GM19023 (cell line): ENCODE measurements around the gene CRYBB3.
"Not testable (repeated sequence)": the region's sequence is repeated elsewhere in the genome, so short reads cannot be mapped to it uniquely, and the experiment has no call there.

Experiments
- ATAC-seq: cut with Tn5 transposase; IDR thresholded peaks from one replicate; pipeline ENCODE4 v1.9.1; 2021; ENCODE audit warnings: mild to moderate bottlenecking, moderate library complexity; ENCODE audit not compliant: unreplicated experiment

The CRYBB3 gene

DNA sequence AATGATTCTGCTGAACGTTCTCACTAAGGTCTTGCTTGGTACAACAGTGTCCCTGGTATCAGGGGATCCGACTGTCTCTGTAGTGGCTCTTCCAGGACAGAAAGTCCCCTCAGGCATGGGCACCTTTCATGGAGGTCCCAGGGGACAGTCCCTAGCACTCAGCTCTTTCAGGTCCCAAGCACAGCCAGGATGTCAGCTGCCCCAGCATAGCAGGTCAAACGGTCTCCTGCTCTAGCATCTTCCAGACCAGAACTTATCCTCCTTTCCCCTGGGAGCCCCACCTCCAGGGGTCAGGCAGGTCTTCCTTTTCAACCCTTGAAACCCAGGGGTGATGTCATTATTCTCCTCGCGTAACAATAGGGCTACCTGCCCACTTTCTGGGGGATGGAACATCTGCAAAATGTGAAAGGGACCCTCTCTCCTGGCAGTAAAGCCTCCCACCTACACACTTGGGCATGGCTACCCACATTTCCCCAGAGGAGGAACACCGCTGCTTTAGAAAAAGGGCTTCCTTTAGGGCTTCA lies 24.7 kb upstream of the CRYBB3 start:
- no peak for ATAC-seq

DNA sequence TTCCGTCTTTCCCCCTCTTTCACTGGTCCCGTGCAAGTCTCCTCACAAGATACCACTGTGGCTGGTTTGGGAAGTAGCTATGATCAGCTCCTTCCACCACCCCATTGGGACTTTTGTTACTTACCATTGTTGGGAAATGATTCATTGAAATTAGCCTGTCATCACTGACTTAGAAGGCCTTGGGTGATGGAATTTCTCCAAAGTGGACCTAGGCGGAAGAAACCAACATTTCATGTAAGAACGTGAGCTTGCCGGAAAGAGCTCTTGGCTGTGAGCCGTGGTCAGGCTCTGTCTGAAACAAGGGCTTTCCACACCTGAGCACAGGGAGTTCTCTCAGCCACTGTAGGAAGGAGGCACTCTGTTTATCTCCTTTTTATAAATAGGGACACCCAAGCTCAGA lies 23.5 kb upstream of the CRYBB3 start:
- no peak for ATAC-seq

DNA sequence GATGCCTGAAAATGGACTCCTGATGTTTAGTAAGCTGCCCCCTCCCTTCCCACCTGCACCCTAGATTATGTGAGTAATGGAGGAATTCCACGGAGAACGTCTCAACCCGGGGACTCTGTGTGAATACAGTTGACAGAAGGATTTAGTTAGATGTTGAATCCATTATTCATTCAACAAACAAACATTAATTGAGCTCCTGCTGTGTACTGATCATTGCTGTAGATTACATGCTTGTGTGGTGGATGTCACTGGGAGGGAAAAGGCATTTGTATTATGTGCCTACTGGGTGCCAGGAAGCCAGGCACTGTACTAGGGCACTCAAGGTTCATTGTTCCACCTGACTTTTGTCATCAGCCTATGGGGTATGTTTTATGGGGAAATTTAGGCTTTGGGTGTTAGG lies 22.9 kb upstream of the CRYBB3 start:
- no peak for ATAC-seq

DNA sequence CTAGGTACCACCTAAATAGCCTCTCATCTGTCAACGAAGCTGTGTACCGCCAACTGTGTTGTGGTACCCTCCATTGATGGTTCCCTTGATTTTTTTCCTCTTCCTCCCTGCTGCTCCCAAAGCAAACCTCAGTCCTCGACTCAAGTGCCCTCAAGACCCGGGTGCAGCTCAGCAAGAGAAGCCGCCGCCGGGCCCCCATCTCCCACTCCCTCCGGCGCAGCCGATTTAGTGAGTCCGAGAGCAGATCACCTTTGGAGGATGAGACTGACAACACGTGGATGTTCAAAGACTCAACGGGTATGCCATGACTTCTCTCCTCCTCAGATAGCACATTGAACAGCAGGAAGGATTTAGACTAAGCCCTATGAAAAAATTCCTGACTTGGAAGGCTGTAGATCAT lies 22.4 kb upstream of the CRYBB3 start:
- no peak for ATAC-seq

DNA sequence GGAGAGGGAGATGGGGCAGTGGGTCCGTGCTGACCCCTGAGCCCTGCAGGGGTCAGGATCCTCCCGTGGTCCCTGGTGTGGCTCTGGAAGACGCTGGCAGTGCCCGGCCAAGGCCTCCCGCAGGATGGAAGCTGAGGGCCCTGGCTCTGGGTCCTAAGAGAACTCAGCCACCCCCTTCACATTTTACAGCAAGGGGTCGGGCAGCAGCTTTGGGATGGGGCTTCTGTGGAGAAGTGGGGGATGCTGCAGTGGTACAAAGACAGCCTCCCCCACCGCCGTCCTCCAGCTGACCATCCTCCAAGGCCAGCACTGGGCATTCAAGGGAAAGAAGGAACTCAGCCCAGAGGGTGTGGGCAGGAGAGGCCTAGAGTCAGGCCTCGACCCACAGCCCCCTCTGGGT lies 21.8 kb upstream of the CRYBB3 start:
- ATAC-seq = no peak

DNA sequence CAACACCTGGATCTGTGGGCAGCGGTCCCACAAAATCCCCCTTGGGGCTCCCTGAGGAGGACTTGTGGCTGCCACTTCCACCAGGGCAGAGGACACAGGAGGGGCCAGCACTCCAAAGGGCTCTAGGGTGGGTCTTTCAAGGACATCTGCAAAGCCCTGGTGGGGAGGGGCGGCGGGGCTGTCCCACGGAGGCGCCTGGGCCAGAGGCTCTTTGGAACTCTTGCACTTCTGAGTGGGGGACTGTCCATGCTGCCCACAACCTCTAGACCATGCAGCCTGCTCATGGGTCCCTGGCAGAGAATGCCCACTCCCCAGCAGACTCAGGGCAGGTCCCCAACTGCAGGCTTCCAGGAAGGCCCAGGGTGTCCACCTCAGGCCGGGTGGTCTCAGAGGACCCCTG lies 21.3 kb upstream of the CRYBB3 start:
- ATAC-seq = not testable (repeated sequence)

DNA sequence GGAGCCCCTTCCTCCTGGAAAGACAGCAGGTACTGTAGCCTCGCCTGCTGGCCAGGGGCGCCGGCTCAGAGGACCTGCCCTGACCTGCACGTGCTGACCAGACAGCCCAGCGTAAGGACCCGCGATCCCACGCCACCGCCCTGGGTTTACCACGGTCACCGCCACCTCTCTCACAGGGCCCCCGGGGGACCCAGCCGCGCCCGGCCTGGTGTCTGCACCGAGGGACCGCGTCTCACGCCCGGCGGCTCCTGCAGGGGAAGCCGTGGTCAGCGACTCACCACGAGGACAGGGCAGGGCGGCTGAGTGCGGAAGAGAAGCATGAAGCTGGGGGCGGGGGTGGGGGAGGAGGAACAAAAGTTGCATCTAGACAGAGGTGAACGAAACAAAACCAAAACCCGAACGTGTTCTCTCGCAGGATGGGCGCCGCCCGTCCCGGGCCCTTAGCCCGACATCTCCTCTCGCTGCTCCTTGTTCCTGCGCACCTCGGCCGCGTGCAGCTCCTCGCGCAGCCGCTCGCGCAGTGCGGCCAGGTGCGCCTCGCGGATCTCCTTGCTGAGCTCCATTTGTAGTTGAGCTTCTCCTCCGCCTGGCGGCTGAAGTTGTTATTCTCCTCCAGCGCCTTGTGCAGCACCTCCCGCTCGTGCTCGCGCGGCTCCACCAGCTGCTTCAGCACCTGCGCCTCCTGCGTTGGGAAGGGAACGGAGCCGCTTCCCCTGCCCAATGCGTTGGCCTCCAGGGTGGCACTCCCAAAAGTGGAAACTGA lies 20.6 kb upstream of the CRYBB3 start:
- ATAC-seq = not testable (repeated sequence)

DNA sequence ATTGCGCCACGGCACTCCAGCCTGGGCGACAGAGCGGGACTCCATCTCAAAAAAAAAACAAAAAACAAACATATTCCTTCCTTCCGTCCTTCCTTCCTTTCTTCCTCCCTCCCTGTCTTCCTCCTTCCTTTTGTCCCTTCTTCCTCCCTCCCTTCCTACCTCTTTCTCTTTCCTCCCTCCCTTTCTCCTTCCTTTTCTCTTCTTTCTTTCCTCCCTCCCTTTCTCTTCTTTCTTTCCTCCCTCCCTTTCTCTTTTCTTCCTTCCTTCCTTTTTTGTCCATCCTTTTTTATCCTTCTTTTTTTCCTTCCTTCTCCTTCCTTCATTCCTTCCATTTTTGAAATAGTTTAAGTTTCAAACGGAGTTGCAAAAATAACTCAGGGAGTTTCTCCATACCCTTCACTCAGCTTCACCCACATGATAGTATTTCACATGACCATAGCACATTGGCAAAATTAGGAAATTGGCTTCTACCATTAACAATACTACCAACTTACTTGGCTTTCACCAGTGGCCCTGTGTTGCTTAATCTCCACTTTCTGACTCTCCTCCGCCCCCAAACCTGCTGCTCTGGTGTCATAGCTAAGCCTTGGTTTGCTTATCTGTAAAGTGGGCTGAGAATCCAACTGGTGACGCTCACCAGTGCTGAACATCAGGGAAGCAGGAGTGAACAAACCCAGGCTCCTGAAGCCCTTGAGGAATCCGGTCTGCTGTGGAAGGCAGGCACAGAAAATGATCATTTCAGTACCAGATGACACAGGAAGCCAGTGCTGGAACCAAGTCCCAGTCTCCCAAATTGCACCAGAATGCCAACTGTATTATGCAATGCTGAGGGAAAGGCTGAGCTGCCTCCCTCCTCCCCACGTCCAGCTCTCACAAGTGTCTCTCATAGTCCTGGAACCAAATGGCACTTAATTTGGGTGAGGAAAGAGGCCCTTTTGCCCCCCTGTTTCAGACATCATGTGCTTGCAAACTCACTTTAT lies 17.2 kb upstream of the CRYBB3 start:
- ATAC-seq = no peak

DNA sequence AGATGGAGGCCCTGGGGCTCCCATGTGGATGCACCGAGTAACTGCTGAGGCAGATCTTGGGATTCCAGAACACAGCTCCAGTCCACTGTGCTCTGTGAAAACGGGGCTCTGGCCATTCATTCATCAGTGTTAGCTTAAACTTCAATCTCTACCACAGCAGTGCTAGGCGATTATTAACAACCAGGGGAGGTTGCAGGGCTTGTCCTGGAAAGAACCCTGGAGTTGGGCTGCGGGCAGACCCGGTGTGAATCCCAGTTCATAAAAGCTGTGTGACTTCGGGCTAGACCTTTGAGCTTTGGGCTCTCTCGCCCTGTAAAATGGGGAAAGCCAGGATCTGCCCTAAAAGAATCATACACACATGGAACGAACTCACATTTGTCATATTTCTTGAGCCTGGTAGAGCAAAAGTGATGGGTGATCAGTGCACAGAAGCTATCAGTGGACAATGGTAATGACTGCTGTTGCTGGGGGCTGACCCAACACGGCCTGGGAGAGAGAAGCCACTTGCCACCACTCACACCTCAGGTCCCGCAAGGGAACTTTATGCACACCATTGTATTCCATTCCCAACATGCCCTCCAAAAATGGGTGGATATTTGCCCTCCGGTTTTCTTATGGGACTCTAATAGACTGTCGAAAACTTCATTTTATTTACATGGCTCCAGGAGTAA lies 15.6 kb upstream of the CRYBB3 start:
- no peak for ATAC-seq

DNA sequence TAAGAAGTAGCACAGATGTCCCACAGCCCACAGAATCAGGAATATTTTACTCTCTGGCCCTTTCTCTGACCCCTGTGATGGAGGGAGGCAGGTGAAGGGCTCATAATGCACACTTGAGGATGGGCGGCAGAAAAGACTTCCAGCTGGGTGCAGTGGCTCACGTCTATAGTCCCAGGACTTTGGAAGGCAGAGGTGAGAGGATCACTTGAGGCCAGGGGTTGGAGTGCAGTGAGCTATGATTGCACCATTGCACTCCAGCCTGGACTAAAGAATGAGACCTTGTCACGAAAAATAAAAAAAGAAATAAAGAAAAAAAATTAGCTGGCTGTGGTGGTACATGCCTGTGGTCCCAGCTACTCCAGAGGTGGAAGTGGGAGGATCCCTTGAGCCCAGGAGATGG lies 13.5 kb upstream of the CRYBB3 start:
- ATAC-seq = no peak

DNA sequence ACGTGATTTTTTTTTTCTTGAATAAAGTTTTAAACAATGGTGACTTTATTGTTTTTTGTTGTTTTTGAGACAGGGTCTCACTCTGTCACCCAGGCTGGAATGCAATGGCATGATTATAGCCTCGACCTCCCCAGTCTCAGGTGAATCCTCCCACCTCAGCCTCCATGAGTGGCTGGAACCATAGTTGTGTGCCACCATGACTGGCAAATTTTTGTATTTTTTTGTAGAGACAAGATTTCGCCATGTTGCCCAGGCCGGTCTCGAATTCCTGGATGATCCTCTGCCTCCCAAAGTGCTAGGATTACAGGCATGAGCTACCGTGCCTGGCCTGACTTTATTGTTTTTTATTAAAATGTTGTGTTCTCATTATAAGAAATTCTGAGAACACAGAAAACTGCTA lies 12.2 kb upstream of the CRYBB3 start:
- no peak for ATAC-seq

DNA sequence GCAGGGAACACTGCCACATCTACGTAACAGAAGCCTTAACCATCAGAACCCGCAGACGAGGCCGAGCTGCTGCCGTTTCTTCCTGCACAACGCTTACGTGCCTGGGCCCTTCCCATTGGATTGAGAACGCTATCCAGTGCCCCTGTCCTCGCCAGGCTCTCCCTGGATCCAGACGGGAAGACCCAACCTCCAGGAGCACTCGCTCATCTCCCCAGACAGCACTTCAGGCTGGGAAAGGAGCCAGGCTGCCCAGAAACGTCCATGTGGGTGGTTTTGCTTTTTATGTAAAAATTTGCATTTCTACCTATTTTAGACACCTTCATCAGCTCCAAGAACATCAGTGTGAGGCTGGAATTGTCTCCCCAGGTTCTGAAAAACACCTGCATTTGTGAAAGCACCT lies 7.3 kb upstream of the CRYBB3 start:
- no peak for ATAC-seq

DNA sequence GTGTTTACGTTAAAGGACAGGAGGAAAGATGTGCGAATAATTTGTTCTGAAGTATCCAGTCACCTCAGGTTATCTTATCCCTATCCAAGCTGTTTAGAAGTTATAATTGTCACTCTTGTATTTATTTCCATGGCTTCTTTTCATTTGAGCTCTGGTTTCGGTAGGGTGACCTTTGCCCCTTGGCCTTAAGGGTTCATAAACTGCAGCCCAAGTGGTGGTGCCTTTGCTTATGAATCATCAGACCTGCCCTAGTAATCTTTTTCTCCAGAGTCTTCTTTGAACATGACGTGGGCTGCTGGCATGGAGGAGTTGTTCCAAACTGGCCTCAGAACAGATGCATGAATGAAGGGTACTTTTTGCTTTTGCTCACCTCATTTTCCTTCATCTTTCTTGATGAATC lies 6.5 kb upstream of the CRYBB3 start:
- ATAC-seq = no peak

DNA sequence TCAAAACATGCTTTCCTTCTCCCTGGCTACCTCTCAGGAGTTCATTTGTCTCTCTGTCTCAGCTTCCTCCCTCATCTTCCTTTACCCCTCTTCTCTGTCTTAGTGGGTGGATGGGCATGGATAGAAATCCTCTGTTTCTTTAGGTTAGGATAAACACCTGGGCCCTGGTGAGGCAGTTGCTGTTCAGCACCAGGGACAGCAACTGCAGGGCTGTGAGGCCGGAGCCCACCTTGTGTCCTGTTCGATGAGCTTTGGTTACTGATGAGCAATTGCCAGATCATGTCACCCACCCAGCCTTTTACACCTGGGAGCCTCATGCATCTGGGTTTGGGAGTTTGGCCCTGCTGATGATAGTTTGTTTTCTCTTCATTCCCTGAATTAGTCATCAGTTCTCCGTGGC lies 6.1 kb upstream of the CRYBB3 start:
- ATAC-seq = no peak

DNA sequence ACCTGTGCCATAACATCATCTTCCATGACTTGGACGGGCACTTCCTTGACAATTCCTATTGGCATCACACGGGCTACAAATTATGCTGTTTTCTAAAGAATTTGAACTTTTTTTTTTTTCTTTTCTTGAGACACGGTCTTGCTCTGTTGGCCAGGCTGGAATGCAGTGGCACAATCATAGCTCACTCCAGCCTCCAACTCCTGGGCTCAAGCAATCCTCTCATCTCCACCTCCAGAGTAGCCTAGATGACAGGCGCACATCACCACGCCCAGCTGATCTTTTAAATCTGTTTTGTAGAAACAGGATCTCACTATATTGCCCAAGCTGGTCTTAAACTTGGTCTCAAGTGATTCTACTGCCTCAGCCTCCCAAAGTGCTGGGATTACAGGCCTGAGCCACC lies 3.3 kb upstream of the CRYBB3 start:
- ATAC-seq = no peak

DNA sequence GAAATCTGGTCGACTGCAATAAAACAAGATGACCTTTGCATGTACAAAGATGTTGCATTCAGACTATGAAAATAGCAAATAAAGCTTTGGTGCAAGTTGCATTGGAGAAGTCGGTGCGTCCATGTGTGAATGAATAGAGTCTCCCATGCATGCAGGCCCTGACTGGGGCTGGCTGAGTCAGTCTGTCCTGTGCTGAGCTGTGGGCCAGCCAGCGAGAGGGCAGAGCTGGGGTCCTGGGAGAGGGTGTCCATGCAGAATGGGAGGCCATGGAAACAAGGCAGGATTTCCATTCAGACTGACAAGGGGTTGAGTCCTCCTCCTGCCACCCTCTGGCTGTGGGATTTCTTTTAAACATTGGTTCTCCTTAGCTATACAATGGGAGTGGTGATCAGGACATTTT lies 2.3 kb upstream of the CRYBB3 start:
- no peak for ATAC-seq

DNA sequence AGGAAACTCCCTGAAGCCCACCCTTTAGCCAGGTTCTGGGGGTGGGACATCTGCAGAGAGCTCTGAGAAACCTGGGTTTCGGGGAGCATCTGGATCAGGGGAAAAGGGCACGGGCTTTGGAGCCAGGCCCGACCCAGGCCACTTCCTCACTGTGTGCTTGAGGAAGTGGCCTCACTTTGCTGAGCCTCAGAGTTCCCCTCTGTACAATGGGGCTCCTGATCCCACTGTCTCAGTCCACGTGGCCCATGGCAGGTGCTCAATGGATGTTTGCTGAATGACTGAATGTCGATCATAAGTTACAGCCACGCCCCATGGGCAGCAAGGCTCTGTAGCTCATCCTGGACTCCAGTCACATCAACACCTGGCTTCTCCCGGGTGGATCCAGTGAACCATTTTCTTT lies 1.3 kb downstream of the CRYBB3 start:
- ATAC-seq = no peak

DNA sequence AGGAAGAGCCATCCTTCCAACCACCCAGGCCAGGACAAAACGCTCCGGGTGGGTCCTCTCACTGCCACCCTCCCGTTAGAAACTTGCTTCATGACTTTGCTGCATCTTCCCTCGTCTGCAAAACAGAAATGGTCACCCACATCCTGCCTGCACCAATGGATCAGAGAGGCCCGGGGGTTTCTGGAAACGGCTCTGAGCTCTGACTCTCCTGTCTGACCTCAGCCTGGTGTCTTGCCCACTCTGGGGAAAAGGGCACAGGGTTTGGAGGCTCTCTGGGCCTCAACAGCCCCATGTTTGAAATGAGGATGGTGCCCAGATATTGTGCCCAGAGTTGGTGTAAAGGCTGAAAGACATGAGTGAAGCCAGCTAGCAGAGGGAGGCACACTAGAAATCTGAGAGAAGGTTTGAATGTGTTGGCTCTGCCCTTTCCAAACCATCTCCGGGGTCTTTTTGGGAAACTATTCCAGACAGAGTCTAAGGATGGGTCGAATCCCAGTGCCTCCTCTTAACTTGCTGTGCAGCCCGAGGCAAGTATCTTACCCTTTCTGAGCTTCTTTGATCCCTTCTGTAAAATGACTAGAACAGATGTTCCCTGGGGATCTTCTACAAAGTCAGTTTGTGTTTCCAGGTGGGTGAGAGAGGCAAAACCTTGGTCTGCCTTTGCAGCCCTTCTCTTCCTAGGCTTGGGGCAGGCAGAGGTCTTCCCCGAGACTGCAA lies 2.1 kb downstream of the CRYBB3 start:
- ATAC-seq = no peak

DNA sequence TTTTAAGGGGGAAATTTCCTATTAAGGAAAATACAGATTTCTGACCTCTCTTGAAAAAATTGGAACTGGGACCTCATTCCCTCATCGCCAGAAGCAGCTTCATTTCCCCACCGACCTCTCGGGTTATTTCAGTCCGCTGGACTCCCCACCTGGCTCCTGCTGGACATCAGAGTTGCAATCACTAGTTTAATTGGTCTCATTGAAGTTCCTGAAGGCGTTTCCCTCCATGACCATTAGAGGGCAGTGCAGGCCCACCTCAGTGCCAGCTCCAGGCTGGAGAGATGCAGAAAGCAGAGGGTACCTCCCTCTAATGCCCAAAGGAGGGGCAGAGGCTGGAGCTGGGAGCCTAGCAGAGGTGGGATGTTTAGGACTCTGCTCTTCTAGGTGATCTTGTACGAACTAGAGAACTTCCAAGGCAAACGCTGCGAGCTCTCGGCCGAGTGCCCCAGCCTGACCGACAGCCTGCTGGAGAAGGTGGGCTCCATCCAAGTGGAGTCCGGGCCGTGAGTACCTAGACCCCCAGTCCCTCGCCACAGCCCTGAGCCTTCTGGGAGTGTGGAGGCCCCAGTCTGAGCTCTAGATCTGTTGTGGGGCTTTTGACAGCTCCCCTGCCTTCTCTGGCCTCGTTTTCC lies 2.7 kb downstream of the CRYBB3 start:
- ATAC-seq = no peak

DNA sequence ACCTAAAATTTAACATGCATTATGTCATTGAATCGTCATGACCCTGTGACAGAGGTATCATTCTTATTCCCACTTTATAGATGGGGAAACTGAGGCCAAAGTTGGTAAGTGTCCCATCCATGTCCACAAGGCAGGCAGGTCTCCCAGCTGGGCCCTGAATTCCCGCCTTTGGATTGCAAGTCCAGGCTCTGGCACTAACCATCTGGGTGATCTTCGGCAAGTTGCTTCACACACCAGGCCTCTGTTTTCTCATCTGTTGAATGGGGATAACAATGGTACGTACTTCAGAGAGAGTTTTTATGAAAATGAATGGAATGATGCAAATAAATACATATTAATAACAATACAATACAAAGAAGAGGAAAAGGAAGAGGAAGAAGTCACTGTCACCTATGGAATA lies 3.4 kb downstream of the CRYBB3 start:
- no peak for ATAC-seq
